ENCODE results near the gene TMEM89. TPM values are rescaled to one million over a fixed set of nuclear protein-coding genes. Genes with fewer than 3 reads are reported as not detected.

The TMEM89 gene
- total RNA-seq, 3 donors from 2014 or later: not detected

GRCh38 chr3:48617559-48617958 lies 4.0 kb downstream of the TMEM89 start:
- H3K36me3 ChIP-seq: no peaks in the 10 kb centered on the region
- no peak for DNase-seq (ENCODE audit: low spot score in 2 of 2)
- H3K4me3 ChIP-seq: no peak overlapping the region
- no peak overlapping the region for H3K27ac ChIP-seq
- intact Hi-C loops (cut with DNase I; ENCODE audit: low total_unique reads): loop anchor here (5.0 kb wide), 1 partner anchor 1110 kb away; no protein-coding TSS in a partner anchor
- no peaks in the 10 kb centered on the region for H3K4me1 ChIP-seq
- H3K9me3 ChIP-seq: peaks cover 11 to 13% of the 10 kb centered on the region in 2 donors
- no peak for TF ChIP-seq CTCF (IDR thresholded peaks at IDR 0.05)
- TF ChIP-seq POLR2AphosphoS5 (IDR thresholded peaks at IDR 0.05): no peak
- TF ChIP-seq POLR2A (IDR thresholded peaks at IDR 0.05): no peak
- H3K27me3 ChIP-seq: no peaks in the 10 kb centered on the region

- no peaks in the 10 kb centered on the region for H3K27me3 ChIP-seq
- intact Hi-C loops (cut with DNase I; ENCODE audit: low total_unique reads): no loop called here
- H3K4me3 ChIP-seq: no peak overlapping the region
- DNase-seq (ENCODE audit: low spot score in 2 of 2): no peak
- H3K9me3 ChIP-seq: peaks cover 11 to 13% of the 10 kb centered on the region in 2 donors
- H3K36me3 ChIP-seq: no peaks in the 10 kb centered on the region
- TF ChIP-seq CTCF (IDR thresholded peaks at IDR 0.05): no peak
- no peak for TF ChIP-seq POLR2AphosphoS5 (IDR thresholded peaks at IDR 0.05)
- no peak for TF ChIP-seq POLR2A (IDR thresholded peaks at IDR 0.05)
- no peak overlapping the region for H3K27ac ChIP-seq
- H3K4me1 ChIP-seq: no peaks in the 10 kb centered on the region
Measured at GRCh38 chr3:48614044-48614443, 7.5 kb downstream of the TMEM89 start.

- Histone ChIP-seq H3K9me3 (peaks cover 3% of the 10 kb centered on the region in 2 donors), H3K4me1 (peaks cover 4 to 11% of the 10 kb centered on the region in 2 donors)
Measured at GRCh38 chr3:48612309-48612708, 9.3 kb downstream of the TMEM89 start.

GRCh38 chr3:48609088-48610005 lies 12.2 kb downstream of the TMEM89 start, which contains the start of gene UQCRC1:
Gene UQCRC1, minus strand, starts transcription at chr3:48609646. Its CDS starts 26 bp downstream, at chr3:48609620.
- Histone ChIP-seq H3K4me3 (peak within 1 kb of the TSS; percentile 99 to 100 (median 99)), H3K4me1 (peaks cover 4 to 11% of the 10 kb centered on the region in 2 donors), H3K27ac (peak within 1 kb of the TSS; percentile 90 to 95), H3K36me3 (no peaks in the 10 kb centered on the region), H3K27me3 (no peaks in the 10 kb centered on the region), H3K9me3 (no peaks in the 10 kb centered on the region)
- peak; percentile 85 to 90 for DNase-seq (ENCODE audit: low spot score in 2 of 2)
- peak; percentile 78 for TF ChIP-seq POLR2A (IDR thresholded peaks at IDR 0.05)
- TF ChIP-seq POLR2AphosphoS5 (IDR thresholded peaks at IDR 0.05): peak; percentile 68 to 91 (median 74)
- TF ChIP-seq CTCF (IDR thresholded peaks at IDR 0.05): peak; percentile 62 to 94 (median 90)
- intact Hi-C loops (cut with DNase I; ENCODE audit: low total_unique reads): no loop called here

More at GRCh38 chr3:48612309-48612708, 9.3 kb downstream of the TMEM89 start:
- no peaks in the 10 kb centered on the region for H3K27me3 ChIP-seq
- H3K4me3 ChIP-seq: no peak overlapping the region
- no peak for DNase-seq (ENCODE audit: low spot score in 2 of 2)
- intact Hi-C loops (cut with DNase I; ENCODE audit: low total_unique reads): no loop called here
- TF ChIP-seq POLR2AphosphoS5 (IDR thresholded peaks at IDR 0.05): no peak
- TF ChIP-seq CTCF (IDR thresholded peaks at IDR 0.05): no peak
- TF ChIP-seq POLR2A (IDR thresholded peaks at IDR 0.05): no peak
- H3K27ac ChIP-seq: no peak overlapping the region
- H3K36me3 ChIP-seq: no peaks in the 10 kb centered on the region

- intact Hi-C loops (cut with DNase I; ENCODE audit: low total_unique reads): loop anchor here (1.0 kb wide), 1 partner anchor 15 kb away; no protein-coding TSS in a partner anchor
- no peak overlapping the region for H3K4me3 ChIP-seq
- peaks cover 11% of the 10 kb centered on the region for H3K36me3 ChIP-seq
- no peaks in the 10 kb centered on the region for H3K27me3 ChIP-seq
- no peak for DNase-seq (ENCODE audit: low spot score in 2 of 2)
- H3K9me3 ChIP-seq: no peaks in the 10 kb centered on the region
- peaks cover 4 to 11% of the 10 kb centered on the region in 2 donors for H3K4me1 ChIP-seq
- no peak for TF ChIP-seq POLR2A (IDR thresholded peaks at IDR 0.05)
- no peak for TF ChIP-seq CTCF (IDR thresholded peaks at IDR 0.05)
- no peak for TF ChIP-seq POLR2AphosphoS5 (IDR thresholded peaks at IDR 0.05)
- no peak overlapping the region for H3K27ac ChIP-seq
Measured at GRCh38 chr3:48607519-48607918, 14.1 kb downstream of the TMEM89 start.
